Retina (tissue), 1 donor: ENCODE results near the gene DPYSL4.

Experiments used
- DNase-seq: peaks from one replicate; pipeline ENCODE4 v3.0.0-alpha.2; 2016

The DPYSL4 gene

DNA sequence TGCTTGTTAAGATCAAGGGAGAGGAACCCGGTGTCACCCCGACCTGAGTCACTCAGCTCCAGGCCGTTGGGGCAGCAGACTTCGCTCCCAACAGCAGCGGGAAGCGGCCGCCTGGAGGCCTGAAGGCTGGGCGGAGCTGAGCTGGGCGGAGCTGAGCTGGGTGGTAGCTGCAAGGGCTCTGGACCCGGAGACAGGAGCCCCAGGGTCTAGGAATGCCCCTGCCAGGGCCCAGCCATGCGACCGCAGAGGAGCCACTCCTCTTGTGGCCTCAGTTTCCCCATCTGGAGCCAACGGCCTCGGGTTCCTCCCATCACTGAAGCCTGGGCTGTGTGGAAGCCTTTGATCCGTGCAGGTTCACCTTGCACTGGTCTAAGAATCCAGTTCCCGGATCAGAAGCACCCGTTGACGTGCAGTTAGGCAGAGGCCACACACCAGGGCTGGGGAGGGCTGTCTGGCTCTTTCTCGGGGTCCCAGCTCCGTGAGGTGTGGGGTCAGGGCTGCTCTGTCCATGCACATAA is 21.9 kb upstream of the DPYSL4 start:
- no peak for DNase-seq

DNA sequence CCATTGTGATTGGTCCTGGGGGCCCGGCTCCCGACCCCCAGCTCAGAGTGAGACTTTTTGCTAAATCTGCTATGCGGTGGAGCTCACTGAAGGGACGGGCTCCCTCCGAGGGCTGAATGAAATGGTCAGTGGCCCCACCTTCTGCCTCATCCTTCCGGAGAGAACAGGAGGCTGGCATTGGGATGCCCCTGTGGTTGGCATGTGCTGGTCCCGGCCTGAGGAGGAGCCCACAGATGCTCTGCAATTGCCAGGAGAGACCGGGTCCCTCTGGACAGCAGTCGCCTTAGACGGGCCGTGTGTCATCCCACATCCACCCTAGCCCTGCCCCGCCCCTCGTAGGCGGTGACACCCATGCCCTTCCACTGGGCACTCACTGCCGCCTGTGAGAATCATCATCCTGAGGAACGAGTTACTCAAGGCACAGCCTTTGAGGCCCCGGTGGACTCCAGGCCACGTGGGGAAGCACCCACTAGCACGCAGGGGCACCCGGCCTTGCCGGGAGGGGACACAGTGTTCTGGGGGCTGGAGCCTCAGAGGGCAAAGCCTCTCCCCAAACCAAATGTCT is 21.2 kb upstream of the DPYSL4 start:
- no peak for DNase-seq

DNA sequence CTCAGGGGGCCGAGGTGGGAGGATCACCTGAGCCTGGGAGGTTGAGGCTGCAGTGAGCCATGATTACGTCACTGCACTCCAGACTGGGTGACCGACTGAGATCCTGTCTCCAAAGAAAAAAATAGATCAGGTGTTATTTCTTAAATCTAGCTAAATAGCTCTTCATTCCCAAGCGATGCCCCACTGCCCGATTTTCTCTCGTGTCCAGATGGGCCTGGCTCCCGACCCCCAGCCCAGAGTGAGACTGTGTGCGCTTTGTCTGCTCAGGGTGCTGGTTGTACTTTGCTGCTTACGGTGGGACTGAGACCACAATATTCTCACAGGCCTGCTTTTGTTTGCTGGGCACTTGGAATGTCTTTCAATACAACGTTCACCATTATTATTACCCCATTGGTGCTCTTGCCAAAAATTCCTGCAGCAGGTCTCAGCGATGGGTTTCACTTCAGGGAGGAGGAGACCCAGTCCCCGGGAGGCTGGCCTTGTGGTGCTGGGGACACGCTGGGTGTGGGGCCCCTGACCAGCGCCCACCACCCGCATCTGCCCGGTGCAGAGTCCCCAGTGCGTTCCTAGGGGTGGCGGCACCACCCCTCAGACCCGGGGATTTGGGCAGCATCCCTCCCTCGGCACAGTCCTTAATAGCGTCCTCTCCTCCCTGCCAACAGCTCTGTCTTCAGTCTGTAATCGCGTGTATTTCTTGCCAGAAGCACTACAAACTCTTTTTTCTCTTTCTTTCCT is 20.4 kb upstream of the DPYSL4 start:
- DNase-seq = no peak

DNA sequence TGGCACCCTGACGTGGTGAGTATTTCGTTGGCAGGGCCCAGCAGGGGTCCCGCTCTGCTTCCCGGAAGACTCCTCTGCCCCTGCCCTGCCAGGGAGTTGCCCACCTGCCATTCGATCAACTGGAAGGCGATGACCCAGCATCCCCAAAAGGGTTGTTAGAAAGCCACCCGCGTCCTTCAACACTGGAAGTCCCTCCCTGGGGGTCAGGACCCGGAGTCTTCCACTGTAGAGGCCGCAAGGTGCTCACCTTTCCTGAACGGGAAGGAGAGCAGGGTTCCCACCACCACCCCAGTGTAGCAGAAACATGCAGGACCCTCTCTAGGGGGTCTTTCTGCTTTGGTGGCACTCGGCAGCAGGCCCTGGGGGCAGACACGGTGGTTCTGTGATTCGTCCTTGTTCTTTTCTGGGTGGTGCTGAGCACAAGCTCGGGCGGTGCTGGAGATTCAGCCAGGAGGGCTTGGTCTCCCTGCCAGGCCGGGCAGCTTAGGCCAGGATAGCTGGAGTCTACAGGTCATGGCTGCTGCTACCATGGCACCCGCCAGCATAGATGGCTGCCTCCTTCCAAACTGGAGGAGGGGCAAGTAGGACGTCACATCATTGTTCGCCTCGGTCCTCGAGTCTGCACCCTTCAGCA is 19.6 kb upstream of the DPYSL4 start:
- DNase-seq = no peak

DNA sequence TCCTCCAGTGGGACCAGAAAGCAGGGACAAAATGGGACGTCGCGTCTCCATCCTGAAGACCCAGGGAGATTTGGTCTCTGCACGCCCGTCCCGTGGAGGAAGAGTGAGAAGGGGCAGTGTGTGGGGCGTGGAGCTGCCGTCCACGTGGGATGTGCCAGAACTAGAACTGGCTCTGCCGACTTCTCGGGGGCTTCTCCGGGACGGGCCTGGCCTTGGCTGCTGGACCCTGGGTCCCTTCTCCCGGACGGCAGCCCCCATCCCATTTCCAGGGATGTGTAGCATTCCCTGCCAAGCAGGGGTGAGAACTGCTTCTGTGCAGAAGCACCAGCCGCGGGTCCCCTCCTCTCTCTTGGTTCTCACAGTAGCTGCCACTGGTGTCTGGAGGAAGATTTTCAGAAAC is 18.8 kb upstream of the DPYSL4 start:
- DNase-seq = no peak

DNA sequence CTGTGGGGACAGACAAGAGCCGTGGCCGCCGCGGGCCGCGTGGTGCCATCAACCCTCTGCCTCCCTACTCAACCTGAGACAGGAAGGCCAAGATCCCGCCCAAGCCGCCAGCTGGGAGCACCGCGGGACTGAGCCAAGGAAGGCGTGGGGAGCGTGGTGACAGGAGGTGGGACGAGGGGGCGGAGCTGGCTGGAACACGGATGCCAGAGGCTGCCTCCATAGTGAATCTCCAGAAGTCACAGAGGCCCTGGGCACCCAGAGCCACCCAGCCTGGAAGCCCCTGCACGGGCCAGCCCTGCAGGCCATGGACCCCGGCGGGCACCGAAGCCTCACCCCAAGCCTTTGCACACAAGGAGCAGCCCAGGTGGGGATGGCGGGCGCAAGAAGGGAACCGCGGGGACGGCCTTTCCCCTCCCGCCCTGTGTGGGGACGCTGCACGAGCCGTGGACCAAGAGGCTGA is 18.1 kb upstream of the DPYSL4 start:
- no peak for DNase-seq

DNA sequence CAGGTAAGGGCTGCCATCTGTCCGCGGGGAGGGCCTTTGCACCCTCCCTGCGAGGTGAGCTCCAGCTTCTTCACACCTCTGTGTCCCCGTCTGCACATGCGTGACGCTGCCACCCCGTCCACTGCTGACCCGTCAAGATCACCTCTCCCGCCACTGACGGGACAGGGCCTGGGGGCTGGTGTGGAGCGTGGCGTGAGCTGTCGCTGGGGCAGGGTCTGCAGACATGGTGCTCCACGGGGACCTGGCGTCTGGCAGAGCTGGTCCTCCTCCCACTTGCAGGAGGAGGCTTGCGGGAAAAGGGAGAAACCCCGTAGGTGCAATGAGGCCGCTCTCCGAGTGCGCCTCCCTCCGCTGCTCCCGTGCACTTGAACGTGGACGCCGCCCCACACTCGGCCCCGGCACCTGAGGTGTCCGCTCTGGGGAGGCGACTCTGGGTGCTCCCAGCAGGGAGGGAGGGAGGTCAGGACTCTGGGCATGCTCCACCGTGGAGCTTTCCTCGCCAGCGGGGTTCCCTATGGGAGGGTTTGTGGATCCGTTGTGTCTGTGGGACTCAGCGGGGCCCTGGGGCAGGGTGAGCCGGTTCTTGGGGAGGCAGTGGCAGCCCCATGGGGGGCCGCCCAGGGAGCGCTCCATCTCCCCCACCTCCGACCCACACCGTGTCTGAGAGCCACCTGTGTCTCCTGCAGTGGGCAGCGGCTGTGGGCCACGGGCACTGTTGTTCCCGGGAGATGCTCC is 17.6 kb upstream of the DPYSL4 start:
- DNase-seq = no peak

DNA sequence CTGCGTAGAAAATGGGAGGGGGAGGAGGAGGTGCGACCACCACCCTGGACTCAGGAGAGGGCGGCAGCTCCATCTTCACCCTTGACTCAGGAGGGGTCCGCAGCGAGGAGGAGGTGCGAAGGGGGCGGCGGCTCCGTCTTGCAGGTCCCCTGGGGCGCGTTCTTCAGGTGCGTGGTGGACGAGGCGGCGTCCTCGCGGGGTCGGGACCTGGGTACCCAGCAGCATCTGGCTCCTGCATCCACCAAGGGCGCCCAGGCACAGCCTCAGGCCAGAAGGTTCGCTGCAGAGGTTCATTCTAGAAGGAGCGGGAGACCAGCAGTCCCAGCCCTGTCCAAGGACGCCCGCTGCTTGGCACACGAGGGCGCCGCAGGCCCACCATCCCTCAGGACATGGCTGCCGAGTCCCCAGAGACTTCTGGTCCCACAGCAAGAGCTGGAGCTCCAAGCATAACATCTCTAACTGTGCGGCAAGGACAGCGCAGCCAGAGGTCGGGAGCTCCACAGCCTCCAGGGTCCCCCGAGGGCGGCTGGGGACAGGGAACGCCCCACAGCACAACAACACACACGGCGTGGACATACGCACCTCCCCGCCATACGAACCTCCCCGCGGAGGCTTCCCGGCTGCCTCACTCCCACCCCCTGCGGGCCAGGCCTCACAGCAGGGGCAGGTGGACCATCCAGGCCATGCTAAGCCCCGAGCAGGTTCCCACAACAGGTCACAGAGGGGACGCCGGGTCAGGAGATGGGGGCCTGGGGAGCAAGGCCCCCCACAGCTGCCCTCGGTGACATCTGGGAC is 16.8 kb upstream of the DPYSL4 start:
- DNase-seq = no peak

DNA sequence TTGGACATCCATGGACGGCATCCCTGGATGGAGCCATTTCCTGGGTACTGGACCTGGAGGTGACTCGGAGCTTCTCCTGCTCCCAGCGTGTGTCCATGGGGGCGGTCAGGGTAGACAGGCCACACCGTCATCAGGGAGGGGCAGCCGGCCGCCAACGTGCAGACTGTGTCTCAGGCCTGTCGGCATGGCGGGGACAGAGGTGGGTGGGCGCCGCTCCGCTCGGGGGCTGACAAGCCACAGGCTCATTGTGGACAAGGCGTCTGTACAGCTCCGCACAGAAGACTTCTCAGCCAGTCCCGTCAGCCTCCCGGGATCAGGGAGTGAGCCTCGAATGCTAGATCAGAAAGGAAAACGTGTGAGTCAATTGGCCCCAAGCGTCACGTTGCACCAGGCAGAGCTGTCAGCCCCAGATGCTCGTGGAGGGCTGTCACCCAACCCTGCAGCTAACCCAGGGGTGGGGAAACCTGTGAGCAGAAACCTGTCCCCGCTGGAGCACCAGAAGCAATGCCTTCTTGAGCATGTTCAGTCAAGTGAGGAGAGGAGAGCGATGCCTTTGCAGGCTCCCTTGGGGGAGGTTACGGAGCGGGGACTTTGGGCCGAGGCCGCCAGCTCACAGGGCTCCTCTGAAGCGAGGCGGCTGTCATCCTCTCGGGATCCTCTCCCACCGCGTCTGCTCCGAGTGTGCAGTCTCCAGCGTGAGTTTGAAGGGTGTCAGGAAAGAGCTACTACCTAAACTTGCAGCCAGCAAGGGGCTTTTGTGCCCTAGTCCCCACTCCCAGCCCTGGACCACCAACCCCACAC is 16.0 kb upstream of the DPYSL4 start:
- peak; percentile 60 for DNase-seq

DNA sequence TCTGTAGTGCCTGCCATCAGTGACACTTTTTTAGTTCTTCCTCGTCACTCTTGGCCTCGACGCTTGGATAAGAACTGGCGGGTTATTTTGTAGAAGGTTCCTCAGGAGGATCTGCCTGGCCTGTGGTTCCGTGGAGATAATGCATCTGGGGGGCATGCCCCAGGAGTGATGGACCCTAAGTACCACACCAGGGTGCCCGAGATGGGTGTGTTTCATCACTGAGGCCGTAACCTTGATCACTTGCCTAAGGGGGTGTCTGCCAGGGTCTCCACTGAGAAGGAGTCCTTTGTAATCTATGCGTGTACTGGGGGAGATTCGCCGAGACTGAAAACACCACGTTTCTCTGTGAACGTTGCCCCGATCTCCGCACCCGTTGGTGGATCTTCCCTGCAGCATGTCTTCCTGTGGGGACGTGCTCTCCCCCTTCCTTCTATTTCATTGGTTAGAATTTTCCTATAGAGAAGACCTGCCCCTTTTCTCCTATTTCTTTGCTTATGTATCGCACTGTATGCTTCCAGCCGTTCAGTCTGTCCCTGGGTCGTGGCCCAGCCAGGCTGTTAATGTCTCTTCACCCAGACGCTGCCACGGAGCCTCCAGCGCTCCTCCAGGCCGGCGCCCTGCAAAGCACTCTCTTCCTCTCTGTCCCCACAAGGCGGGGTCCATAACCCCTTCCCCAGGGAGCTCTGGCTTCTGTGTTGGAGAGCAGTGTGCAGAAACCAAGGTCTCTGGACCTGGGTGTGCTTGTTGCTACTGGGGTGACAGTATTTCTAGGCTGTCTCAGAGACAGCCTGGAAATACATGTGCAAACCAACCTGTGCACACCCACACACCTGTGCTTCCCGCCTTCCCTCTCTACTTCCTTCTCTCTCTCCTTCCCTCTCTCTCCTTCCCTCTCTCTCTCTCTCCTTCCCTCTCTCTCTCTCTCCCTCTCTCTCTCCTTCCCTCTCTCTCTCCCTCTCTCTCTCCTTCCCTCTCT is 14.4 kb upstream of the DPYSL4 start:
- DNase-seq = peak; percentile 49

DNA sequence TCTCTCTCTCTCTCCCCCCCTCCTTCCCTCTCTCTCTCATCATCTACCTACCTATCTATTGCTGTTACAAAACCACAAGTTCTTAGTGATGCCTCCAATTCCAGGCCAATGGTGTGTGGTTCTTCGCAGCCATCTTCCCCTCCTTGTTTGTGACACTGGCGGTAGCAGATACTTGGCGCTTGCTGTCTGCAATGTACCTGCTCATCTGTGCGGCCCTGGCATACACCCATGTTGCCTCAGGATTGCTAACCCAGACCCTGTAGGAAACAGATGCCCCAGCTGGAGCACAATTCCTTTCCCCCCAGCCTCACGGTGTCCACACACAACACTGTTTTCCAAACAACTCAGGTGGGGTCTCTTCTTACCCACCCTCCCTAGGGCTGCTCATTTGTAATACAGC is 13.6 kb upstream of the DPYSL4 start:
- no peak for DNase-seq

DNA sequence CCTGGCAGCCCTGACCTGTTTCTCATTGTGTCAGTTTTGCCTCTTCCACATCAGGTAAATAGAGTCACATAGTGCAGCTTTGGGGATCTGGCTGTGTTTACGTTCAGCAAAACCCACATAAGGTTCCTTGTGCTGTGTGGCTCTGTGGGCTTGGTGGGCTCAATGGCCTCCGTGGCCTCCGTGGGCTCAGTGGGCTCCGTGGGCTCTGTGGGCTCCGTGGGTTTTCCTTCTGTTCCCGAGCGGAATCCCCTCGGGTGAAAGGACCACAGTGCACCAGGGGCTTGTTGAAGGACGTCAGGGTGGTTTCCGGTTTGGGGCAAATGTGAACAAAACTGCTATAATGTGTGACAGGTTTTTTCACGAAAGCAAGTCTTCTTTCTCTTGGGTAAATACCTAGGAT is 12.5 kb upstream of the DPYSL4 start:
- no peak for DNase-seq

DNA sequence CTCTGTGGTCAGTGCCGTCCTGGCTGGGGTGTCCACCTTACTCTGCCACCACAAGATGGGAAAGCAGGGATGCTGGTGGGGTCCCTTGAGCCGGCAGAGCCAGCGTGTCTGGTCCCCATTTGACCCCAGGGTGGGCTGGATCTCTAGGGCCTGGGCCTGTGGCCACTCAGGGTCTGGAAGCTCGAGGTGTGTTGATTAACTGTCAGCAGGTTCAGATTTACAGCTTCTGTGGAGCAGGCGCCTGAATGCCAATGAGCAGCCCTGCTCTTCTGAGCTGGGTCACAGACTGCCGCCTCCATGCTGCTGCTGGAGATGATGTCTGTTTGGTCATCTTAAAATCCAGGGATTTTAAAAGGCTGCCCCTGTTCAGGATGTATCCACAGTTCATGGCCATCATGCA is 11.3 kb upstream of the DPYSL4 start:
- DNase-seq = no peak

DNA sequence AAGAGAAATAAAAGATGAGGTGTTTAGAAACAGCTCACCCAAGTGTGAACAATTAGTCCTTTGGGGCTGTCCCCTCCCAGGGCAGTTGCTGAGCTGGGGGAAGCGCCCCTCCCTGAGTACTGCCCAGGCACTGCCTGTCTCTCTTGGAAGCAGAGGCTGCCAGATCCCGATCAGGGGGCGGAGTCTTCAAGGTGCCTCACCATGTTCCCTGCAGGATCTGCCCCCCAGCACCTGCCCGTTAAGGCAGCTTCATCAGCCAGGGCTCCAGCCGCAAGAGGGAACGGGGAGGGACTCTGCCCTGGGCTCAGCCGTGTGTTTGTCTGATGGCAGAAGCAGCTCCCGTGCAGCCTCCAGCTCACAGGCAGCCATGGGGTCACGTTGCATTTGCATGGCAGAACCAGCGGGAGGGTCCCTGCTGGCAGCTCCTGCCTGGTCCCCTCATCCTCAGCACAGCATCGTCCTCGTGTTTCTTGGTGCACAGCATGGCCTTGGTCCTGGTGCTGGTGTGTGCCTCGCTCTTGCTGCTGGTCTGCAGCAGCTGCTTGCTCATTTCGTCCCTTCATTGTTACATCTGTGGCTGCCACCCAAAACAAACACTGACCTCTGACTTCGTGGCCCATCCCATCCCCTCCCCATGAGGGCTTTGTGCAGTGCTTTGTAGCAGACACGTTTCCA is 10.7 kb upstream of the DPYSL4 start:
- DNase-seq = peak; percentile 71

DNA sequence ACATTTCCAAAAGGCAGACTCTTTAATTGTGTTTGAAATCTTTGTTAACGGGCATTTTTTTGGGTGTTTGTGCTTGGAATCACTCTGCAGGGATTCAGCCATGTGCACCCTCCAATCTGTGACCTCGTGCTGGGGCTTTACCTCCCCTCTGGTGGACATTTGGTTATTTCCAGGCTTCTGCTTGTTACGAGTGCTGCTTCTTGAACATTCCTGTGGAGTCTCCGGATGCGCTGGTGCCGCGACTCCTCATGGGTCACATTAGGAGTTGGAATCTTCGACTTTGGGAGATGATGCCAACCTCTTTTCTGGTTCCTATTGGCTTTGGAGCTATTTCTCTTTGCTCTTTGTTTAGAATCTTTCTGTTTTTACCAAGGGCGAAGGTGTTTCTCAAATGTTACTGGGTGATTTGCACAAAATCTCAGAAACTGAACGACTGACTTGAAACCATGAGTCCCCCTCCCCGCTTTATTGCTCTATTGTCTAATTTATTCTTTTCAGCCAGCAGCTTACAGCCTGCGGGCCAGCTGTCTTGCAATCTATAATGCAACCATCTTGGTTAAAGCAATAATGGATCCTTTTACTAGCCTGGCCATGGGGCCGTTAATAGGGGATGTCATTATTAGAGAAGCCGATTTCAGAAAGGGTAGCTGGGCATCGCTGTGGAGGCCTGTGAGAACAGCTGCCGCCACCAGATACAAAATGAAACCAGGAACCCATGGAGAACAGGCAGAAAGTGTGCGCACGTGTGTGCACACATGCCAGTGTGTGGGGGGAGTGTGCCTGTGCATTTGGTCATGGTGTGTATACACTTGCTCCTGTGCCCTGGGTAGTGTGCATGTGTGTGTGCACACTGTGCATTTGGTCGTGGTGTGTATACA is 9.9 kb upstream of the DPYSL4 start:
- no peak for DNase-seq

DNA sequence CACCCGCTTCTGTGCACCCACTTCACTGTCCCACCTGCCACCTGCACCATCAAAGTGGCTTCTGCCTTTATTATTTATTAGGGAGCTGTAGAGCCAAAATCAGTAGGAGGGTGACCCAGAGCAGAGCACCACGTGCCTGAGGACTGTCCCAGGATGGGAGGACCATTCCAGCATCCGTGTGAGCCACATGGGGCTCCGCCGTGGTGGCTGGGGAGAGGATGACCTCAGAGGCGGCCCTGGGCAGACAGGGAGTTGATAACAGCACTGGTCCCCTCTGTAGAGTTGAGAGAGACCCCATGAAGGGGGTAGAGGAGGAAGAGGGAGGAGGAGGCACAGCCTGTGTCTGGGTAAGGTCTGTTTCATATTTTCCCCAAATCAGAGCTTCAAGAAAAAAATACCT is 8.7 kb upstream of the DPYSL4 start:
- DNase-seq = no peak

DNA sequence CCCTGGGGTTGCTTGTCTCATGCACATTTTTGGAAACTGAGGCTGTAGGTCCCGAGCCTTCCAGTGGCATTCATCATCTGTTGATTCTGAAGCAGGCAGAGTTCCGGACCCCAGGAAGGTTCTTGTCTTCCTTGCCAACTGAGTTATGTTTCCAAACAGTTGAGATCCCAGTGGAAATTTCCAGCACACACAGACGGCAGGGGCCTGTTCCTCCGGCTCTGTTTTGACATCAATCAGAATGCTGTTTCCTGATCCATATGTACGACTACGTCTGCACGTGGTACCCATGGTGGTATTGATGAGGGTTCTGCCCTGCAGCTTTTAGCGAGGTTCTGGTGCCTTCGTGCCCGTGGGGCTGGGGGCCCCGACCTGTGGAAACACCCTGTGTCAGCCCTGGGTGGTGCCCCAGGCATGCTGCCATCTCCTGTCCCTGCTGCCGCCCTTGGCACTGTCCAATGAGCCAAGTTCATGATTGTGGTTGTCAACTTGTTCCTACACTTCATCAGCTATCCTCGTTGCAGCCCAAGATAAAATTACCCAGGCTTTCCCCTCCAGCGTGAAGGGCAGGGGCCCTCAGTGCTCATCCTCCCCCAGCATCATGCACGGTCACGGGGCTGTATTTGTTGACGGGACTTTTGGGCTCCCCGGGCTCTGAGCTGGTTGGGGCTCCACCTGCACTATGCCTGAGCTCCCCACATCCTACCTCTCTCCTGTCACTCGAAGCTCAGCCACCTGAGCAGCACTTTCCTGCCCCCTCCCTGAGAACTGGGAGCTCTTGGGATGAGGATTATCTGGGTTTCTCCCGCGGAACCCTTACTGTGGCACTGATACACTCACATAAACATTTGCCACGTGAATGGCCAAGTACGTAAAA is 7.8 kb upstream of the DPYSL4 start:
- no peak for DNase-seq
